Kidney (tissue), 14 donors: ENCODE results near the gene ACIN1. TPM values are rescaled to one million over a fixed set of nuclear protein-coding genes. Genes with fewer than 3 reads are reported as not detected.

Experiments used
- DNase-seq, 5 donors: peaks; one replicate each; pipeline ENCODE4 v3.0.0-alpha.2; 2013 to 2020
- FAIRE-seq: peaks from 2 replicates; lab custom pipeline; 2012; peaks lifted over from hg19 to GRCh38; lab: Jason Lieb, UNC
- H3K27ac ChIP-seq, 2 donors: one replicate each; pipeline ENCODE4 v1.7.0; 2013; ENCODE audit warnings: low read depth in 2 of 2, low read length in 2 of 2, inconsistent platforms in 1 of 2
- H3K27me3 ChIP-seq: one replicate; pipeline ENCODE4 v1.7.1; 2013; ENCODE audit warnings: low read length, inconsistent platforms; ENCODE audit not compliant: control insufficient read depth, insufficient read depth
- H3K36me3 ChIP-seq, 3 donors: one replicate each; pipeline versions ENCODE4 v1.7.0 to v1.7.1; 2013; ENCODE audit warnings: low read length in 3 of 3, control low read depth in 1 of 3, inconsistent platforms in 1 of 3; ENCODE audit not compliant: insufficient read depth in 3 of 3, control insufficient read depth in 2 of 3
- H3K4me1 ChIP-seq, 3 donors: one replicate each; pipeline versions ENCODE4 v1.7.0 to v1.7.1; 2013; ENCODE audit warnings: low read length in 3 of 3, inconsistent platforms in 1 of 3, low read depth in 1 of 3; ENCODE audit not compliant: control insufficient read depth in 2 of 3, insufficient read depth in 2 of 3
- H3K4me3 ChIP-seq, 3 donors: one replicate each; pipeline versions ENCODE4 v1.7.0 to v1.8.1; 2013; ENCODE audit warnings: low read length in 3 of 3, control low read depth in 1 of 3, inconsistent platforms in 1 of 3
- H3K9ac ChIP-seq, 3 donors: one replicate each; pipeline versions ENCODE4 v1.7.0 to v1.7.1; 2013; ENCODE audit warnings: low read length in 3 of 3, control low read depth in 1 of 3, inconsistent platforms in 1 of 3
- H3K9me3 ChIP-seq, 3 donors: one replicate each; pipeline versions ENCODE4 v1.7.0 to v1.7.1; 2013; ENCODE audit warnings: low read length in 3 of 3, control low read depth in 1 of 3, inconsistent platforms in 1 of 3; ENCODE audit not compliant: control insufficient read depth in 2 of 3, insufficient read depth in 1 of 3
- intact Hi-C: fragments of 100-400 bp; cut with DNase I; formaldehyde crosslinking; loops from one replicate; pipeline ENCODE4 v1.11.1; 2022
- polyA plus RNA-seq: library from polyadenylated mRNA; stranded (reverse); fragments of 350-450 nt; fragmentation: Illumina TruSeq; extraction: RNeasy Lipid Tissue Mini Kit (QIAGEN cat#74804); gene quantifications from one replicate; pipeline ENCODE4 v1.2.3, GENCODE V29; 2014; ENCODE audit warnings: low read depth, low replicate concordance; ENCODE audit not compliant: insufficient read depth
- total RNA-seq: library from RNA; stranded (reverse); fragmentation: NEBNext Ultra II Directional; extraction: Animal tissue kit (Norgen Biotek cat#: 25700); gene quantifications from one replicate; pipeline ENCODE4 v1.2.1, GENCODE V29; 2021
- TF ChIP-seq, protein P1 (sequence below): IDR thresholded peaks from 3 replicates; pipeline ENCODE4 v1.5.1; 2012; ENCODE audit warnings: mild to moderate bottlenecking, moderate library complexity, borderline replicate concordance; ENCODE audit not compliant: insufficient read depth; ENCODE audit errors: extremely low read depth
- donor health status: control.
- donor health status: control.
- donor health status: control.
- donor health status: control.
- donor health status: control.
- donor health status: DM: yes; HTN: yes; CAD: no.
- donor health status: Normal renal cell carcinoma (clear cell type).

Gene ACIN1
- total and polyA plus RNA-seq, 2 donors from 2014 or later = 54.9 to 150 TPM

DNA sequence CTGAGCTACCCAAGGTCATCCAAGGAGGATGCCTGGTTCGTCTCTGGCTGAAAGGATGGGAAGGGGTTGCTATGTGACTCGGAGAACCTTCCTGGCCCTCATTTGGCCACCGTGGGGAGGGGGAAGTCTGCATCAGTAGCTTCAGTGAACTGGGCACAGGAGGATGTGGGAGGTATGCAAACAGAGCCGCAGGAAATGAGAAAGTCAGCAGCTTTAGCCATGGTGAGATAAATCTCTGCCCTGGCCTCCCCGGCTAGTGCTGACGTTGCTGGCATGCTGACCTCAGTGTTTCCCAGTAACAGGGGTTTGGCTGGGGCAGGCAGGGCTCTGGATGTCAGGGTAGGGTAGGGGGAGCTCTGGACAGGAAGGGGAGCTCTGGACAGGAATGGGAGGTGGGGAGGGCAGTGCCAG lies 26.4 kb upstream of the ACIN1 start:
- H3K9me3 ChIP-seq = no peaks in the 10 kb centered on the region
- peak overlapping the region; percentile 38 to 56 for H3K27ac ChIP-seq
- TF ChIP-seq, protein P1, sequence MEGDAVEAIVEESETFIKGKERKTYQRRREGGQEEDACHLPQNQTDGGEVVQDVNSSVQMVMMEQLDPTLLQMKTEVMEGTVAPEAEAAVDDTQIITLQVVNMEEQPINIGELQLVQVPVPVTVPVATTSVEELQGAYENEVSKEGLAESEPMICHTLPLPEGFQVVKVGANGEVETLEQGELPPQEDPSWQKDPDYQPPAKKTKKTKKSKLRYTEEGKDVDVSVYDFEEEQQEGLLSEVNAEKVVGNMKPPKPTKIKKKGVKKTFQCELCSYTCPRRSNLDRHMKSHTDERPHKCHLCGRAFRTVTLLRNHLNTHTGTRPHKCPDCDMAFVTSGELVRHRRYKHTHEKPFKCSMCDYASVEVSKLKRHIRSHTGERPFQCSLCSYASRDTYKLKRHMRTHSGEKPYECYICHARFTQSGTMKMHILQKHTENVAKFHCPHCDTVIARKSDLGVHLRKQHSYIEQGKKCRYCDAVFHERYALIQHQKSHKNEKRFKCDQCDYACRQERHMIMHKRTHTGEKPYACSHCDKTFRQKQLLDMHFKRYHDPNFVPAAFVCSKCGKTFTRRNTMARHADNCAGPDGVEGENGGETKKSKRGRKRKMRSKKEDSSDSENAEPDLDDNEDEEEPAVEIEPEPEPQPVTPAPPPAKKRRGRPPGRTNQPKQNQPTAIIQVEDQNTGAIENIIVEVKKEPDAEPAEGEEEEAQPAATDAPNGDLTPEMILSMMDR = no peak
- intact Hi-C loops = loop anchor here (5.0 kb wide), 1 partner anchor 66 kb away; no protein-coding TSS in a partner anchor
- no peaks in the 10 kb centered on the region for H3K27me3 ChIP-seq
- no peak overlapping the region for H3K4me3 ChIP-seq
- H3K36me3 ChIP-seq = no peaks in the 10 kb centered on the region
- DNase-seq = peak; percentile 70 to 92 (median 89)
- H3K9ac ChIP-seq = peak overlapping the region in 1 of 3 donors; percentile 37
- H3K4me1 ChIP-seq = peaks cover 5 to 8% (median 5%) of the 10 kb centered on the region in 3 donors
- FAIRE-seq = no peak

- Histone ChIP-seq H3K4me1 (peaks cover 5 to 8% (median 5%) of the 10 kb centered on the region in 3 donors), H3K4me3 (no peak overlapping the region), H3K27ac (peak overlapping the region in 1 of 2 donors; percentile 56), H3K9ac (peak overlapping the region in 1 of 3 donors; percentile 37), H3K27me3 (no peaks in the 10 kb centered on the region), H3K36me3 (no peaks in the 10 kb centered on the region), H3K9me3 (no peaks in the 10 kb centered on the region)
- FAIRE-seq (peak; percentile 15), DNase-seq (peak; percentile 94 to 95 (median 95))
- TF ChIP-seq, protein P1 = peak; percentile 100
- intact Hi-C loops = loop anchor here (5.0 kb wide), 1 partner anchor 67 kb away; no protein-coding TSS in a partner anchor
Measured at GRCh38 chr14:23120541-23121251, 25.8 kb upstream of the ACIN1 start.

- FAIRE-seq (no peak), DNase-seq (peak in 2 of 5 donors; percentile 30 to 55)
- TF ChIP-seq, protein P1 = no peak
- intact Hi-C loops = loop anchor here (5.0 kb wide), 1 partner anchor 68 kb away; no protein-coding TSS in a partner anchor
- Histone ChIP-seq H3K27me3 (no peaks in the 10 kb centered on the region), H3K27ac (no peak overlapping the region), H3K4me3 (no peak overlapping the region), H3K9ac (no peak overlapping the region), H3K36me3 (no peaks in the 10 kb centered on the region), H3K4me1 (peaks cover 5 to 8% (median 5%) of the 10 kb centered on the region in 3 donors), H3K9me3 (no peaks in the 10 kb centered on the region)
Measured at GRCh38 chr14:23119363-23120327, 24.7 kb upstream of the ACIN1 start.
